DOHH2 (cell line): Measurements from ENCODE around the gene CDK15.

Experiments used
- H3F3A ChIP-seq: fragments of 200-600 bp; sonication (generic), shearing (Covaris generic); 2 replicates; pipeline ENCODE4 v1.6.0; 2016; ENCODE audit warnings: antibody characterized with exemption, mild to moderate bottlenecking; ENCODE audit not compliant: control insufficient read depth, insufficient read depth
- H3K27ac ChIP-seq: fragments of 200-600 bp; sonication (generic); 2 replicates; pipeline ENCODE4 v1.5.1; 2014; ENCODE audit warnings: low read depth, mild to moderate bottlenecking, low read length, moderate library complexity
- H3K27me3 ChIP-seq: fragments of 200-600 bp; sonication (generic); 2 replicates; pipeline ENCODE4 v1.6.1; 2014; ENCODE audit warnings: mild to moderate bottlenecking, low read length, mixed read lengths; ENCODE audit not compliant: control insufficient read depth
- H3K36me3 ChIP-seq: fragments of 200-600 bp; sonication (generic); 2 replicates; pipeline ENCODE4 v1.6.1; 2014; ENCODE audit warnings: mild to moderate bottlenecking, low read length, moderate library complexity, mixed read lengths; ENCODE audit not compliant: control insufficient read depth
- H3K4me1 ChIP-seq: fragments of 200-600 bp; sonication (generic); 2 replicates; pipeline ENCODE4 v1.6.1; 2014; ENCODE audit warnings: mild to moderate bottlenecking, low read length, mixed read lengths; ENCODE audit not compliant: control insufficient read depth
- H3K4me2 ChIP-seq: fragments of 200-600 bp; sonication (generic); 2 replicates; pipeline ENCODE4 v1.6.0; 2014; ENCODE audit warnings: mild to moderate bottlenecking, low read length, moderate library complexity
- H3K4me3 ChIP-seq: fragments of 200-600 bp; sonication (generic); 2 replicates; pipeline ENCODE4 v1.5.1; 2014; ENCODE audit warnings: mild to moderate bottlenecking, low read length, mixed read lengths
- H3K79me2 ChIP-seq: fragments of 200-600 bp; sonication (generic); 2 replicates; pipeline ENCODE4 v1.6.1; 2014; ENCODE audit warnings: mild to moderate bottlenecking, low read length, mixed read lengths; ENCODE audit not compliant: control insufficient read depth
- H3K9me2 ChIP-seq: fragments of 200-600 bp; sonication (generic); replicated peaks from 2 replicates; pipeline ENCODE4 v1.6.1; 2014; ENCODE audit warnings: mild to moderate bottlenecking, low read length, mixed read lengths; ENCODE audit not compliant: control insufficient read depth
- H3K9me3 ChIP-seq: fragments of 200-600 bp; sonication (generic); 2 replicates; pipeline ENCODE4 v1.6.1; 2014; ENCODE audit warnings: antibody characterized with exemption, low read length, mixed read lengths; ENCODE audit not compliant: control insufficient read depth, insufficient read depth
- H4K20me1 ChIP-seq: fragments of 200-600 bp; sonication (generic); 2 replicates; pipeline ENCODE4 v1.6.0; 2014; ENCODE audit warnings: low read depth, mild to moderate bottlenecking, antibody characterized with exemption, low read length, moderate library complexity; ENCODE audit not compliant: control insufficient read depth, insufficient read depth
- EZH2phosphoT487 ChIP-seq: fragments of 200-600 bp; sonication (generic); IDR thresholded peaks from 2 replicates; pipeline ENCODE4 v1.6.1; 2017; ENCODE audit warnings: borderline replicate concordance, mild to moderate bottlenecking, antibody characterized with exemption, low read length, moderate library complexity, mixed read lengths
- TF ChIP-seq, protein P1 (sequence below): fragments of 200-600 bp; sonication (generic); IDR thresholded peaks from one replicate; pipeline ENCODE4 v1.5.1; 2014; ENCODE audit warnings: antibody characterized with exemption, mild to moderate bottlenecking, low read depth, low read length; ENCODE audit not compliant: poor library complexity, severe bottlenecking

Gene CDK15

GRCh38 chr2:201880993-201881611, 74.8 kb downstream of the CDK15 start:
- no peaks in the 10 kb centered on the region for H3K79me2 ChIP-seq
- no peaks in the 10 kb centered on the region for H3K9me2 ChIP-seq
- H3F3A ChIP-seq, result no peaks in the 10 kb centered on the region
- no peaks in the 10 kb centered on the region for H3K9me3 ChIP-seq
- TF ChIP-seq EZH2phosphoT487, result no peak
- TF ChIP-seq, protein P1, sequence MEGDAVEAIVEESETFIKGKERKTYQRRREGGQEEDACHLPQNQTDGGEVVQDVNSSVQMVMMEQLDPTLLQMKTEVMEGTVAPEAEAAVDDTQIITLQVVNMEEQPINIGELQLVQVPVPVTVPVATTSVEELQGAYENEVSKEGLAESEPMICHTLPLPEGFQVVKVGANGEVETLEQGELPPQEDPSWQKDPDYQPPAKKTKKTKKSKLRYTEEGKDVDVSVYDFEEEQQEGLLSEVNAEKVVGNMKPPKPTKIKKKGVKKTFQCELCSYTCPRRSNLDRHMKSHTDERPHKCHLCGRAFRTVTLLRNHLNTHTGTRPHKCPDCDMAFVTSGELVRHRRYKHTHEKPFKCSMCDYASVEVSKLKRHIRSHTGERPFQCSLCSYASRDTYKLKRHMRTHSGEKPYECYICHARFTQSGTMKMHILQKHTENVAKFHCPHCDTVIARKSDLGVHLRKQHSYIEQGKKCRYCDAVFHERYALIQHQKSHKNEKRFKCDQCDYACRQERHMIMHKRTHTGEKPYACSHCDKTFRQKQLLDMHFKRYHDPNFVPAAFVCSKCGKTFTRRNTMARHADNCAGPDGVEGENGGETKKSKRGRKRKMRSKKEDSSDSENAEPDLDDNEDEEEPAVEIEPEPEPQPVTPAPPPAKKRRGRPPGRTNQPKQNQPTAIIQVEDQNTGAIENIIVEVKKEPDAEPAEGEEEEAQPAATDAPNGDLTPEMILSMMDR, result no peak
- peaks cover 8% of the 10 kb centered on the region for H3K4me1 ChIP-seq
- no peak overlapping the region for H3K4me2 ChIP-seq
- no peaks in the 10 kb centered on the region for H3K36me3 ChIP-seq
- no peak overlapping the region for H3K4me3 ChIP-seq
- no peaks in the 10 kb centered on the region for H4K20me1 ChIP-seq
- H3K27me3 ChIP-seq, result peaks cover 66% of the 10 kb centered on the region
- no peak overlapping the region for H3K27ac ChIP-seq

DNA sequence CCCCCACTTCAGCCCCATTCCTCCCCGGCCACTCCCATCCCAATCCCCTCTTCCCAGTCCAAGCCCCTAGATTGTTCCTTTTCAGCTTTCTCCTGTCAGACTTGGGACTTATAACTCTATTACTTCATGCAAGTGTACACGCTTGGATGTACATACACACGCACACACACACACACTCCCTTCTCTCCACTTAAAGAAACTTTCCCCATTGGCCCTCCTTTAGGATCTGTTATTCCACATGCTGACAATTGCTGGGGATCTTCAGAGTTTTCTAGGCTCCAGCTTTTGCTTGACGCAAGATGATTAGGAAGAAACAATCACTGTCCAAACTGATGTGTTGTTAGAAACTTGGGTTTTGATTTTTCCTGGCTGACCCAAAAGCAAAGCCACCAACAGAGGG, 75.4 kb downstream of the CDK15 start:
- Histone ChIP-seq H3K4me1 (peaks cover 8% of the 10 kb centered on the region), H3K4me3 (no peak overlapping the region), H4K20me1 (no peaks in the 10 kb centered on the region), H3K36me3 (no peaks in the 10 kb centered on the region), H3K27ac (no peak overlapping the region), H3K4me2 (peak overlapping the region; percentile 43; the same call in 1 of the 2 replicates), H3K9me3 (no peaks in the 10 kb centered on the region), H3K9me2 (no peaks in the 10 kb centered on the region), H3K27me3 (peaks cover 64% of the 10 kb centered on the region), H3F3A (no peaks in the 10 kb centered on the region), H3K79me2 (no peaks in the 10 kb centered on the region)
- TF ChIP-seq EZH2phosphoT487, result no peak
- TF ChIP-seq, protein P1, result no peak

GRCh38 chr2:201882353-201883090, 76.2 kb downstream of the CDK15 start:
- Histone ChIP-seq H3F3A (no peaks in the 10 kb centered on the region), H3K27ac (no peak overlapping the region), H3K79me2 (no peaks in the 10 kb centered on the region), H4K20me1 (no peaks in the 10 kb centered on the region), H3K4me2 (peak overlapping the region; percentile 43), H3K4me3 (0 out of 2 replicates have a peak overlapping the region, but pooled peaks have one; percentile 10), H3K9me2 (no peaks in the 10 kb centered on the region), H3K36me3 (no peaks in the 10 kb centered on the region), H3K27me3 (peaks cover 58% of the 10 kb centered on the region), H3K9me3 (no peaks in the 10 kb centered on the region), H3K4me1 (peaks cover 8% of the 10 kb centered on the region)
- TF ChIP-seq EZH2phosphoT487, result no peak
- TF ChIP-seq, protein P1, result no peak
